ENCODE results near the gene FZR1. TPM values are rescaled to one million over a fixed set of nuclear protein-coding genes. Genes with fewer than 3 reads are reported as not detected.

Gene FZR1
- total RNA-seq, 2 experiments from 2014 or later, result 61.2 to 65.3 TPM

DNA sequence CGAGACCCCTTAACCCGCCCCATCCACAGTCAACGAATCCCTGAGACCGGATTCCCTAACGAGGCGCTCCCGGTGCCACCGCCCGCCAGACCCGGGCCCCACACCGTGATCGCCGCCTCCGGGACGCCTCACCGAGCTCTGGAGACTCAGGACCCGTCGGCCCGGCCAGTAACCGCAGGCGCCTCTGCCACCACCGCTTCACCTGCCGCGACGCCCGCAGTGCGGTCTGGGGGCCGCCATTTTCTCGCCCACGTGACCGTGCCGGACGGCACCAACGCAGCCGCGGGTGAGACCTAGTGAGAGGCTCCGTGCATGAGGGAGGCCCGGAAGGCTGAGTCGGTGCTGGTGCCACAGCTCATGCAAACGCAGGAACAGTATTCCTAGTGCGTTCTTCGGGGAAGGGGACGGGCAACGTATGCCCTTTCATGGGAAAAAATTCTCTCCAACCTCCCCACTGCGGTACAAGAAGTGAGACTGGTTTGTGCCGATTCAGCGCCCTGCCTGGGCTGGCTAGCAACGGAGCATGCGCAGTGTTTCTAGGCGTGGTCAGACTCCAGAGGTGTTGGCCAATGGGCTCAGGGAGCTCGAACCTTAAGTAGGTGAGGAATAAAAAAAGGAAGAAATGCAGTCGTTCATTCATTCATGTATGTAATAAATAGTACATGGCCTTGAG, 5.5 kb upstream of the FZR1 start, which contains the start of gene DOHH:
Gene DOHH, minus strand, starts transcription at position 246 of the 673 bp plus-strand sequence. CDS start 3,860 bp downstream, outside the sequence.
- intact Hi-C loops (cut with micrococcal nuclease; ENCODE audit: unreplicated experiment), result no loop called here
- ChIA-PET CTCF (ENCODE audit: unreplicated experiment) (no interaction called here), POLR2A (interaction anchor here (0.6 to 0.8 kb wide), 2 partner anchors 21 to 1164 kb away, joined by 3 to 4 read pairs; no protein-coding TSS in a partner anchor)
- Histone ChIP-seq H3K79me2 (ENCODE audit: insufficient read depth, low read depth, low read length) (peaks cover 20% of the 10 kb centered on the region), H3K4me1 (ENCODE audit: insufficient read depth, low read length, poor library complexity, severe bottlenecking) (peaks cover 28% of the 10 kb centered on the region), H3K9me2 (ENCODE audit: insufficient read depth, low read length) (no peaks in the 10 kb centered on the region), H3K4me2 (ENCODE audit: low read length) (peak within 1 kb of the TSS; percentile 89), H3K9me3 (ENCODE audit: low read length) (no peaks in the 10 kb centered on the region), H4K20me1 (ENCODE audit: insufficient read depth, low read length) (no peaks in the 10 kb centered on the region), H3K27ac (ENCODE audit: low read depth, low read length, poor library complexity, severe bottlenecking) (peak within 1 kb of the TSS; percentile 49), H3K36me3 (ENCODE audit: insufficient read depth, low read length) (peaks cover 19% of the 10 kb centered on the region), H3K4me3 (ENCODE audit: low read depth, low read length, poor library complexity, severe bottlenecking) (peak within 1 kb of the TSS; percentile 97), H2AFZ (ENCODE audit: low read length) (peak within 1 kb of the TSS; percentile 85; the same call in 1 of the 2 replicates)
- no TSS peak for BruUV-seq (replicated peaks)
- peak; percentile 98 for DNase-seq (ENCODE audit: low spot score)
- TF ChIP-seq, protein P1, sequence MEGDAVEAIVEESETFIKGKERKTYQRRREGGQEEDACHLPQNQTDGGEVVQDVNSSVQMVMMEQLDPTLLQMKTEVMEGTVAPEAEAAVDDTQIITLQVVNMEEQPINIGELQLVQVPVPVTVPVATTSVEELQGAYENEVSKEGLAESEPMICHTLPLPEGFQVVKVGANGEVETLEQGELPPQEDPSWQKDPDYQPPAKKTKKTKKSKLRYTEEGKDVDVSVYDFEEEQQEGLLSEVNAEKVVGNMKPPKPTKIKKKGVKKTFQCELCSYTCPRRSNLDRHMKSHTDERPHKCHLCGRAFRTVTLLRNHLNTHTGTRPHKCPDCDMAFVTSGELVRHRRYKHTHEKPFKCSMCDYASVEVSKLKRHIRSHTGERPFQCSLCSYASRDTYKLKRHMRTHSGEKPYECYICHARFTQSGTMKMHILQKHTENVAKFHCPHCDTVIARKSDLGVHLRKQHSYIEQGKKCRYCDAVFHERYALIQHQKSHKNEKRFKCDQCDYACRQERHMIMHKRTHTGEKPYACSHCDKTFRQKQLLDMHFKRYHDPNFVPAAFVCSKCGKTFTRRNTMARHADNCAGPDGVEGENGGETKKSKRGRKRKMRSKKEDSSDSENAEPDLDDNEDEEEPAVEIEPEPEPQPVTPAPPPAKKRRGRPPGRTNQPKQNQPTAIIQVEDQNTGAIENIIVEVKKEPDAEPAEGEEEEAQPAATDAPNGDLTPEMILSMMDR (conservative IDR thresholded peaks at IDR 0.05; ENCODE audit: low read length), result no peak
- TF ChIP-seq EZH2phosphoT487 (IDR thresholded peaks at IDR 0.05; ENCODE audit: borderline replicate concordance, low read depth, low read length), result no peak

DNA sequence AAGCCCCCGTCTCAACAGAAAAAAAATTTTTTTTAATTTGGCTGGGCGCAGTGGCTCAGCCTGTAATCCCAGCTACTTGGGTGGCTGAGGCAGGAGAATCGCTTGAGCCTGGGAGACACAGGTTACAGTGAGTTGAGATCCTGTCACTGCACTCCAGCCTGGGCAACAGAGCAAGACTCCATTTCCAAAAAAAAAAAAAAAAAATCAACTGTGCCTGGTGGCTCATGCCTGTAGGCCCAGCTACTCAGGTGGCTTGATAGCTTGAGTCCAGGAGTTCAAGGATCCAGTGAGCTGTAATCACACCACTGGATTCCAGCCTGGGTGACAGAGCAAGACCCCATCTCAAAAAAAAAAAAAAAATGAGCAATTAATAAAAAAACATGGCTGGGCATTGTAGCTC, 4.3 kb upstream of the FZR1 start:
- ChIA-PET CTCF (ENCODE audit: unreplicated experiment) (no interaction called here), POLR2A (interaction anchor here (0.7 kb wide), 1 partner anchor 1243 kb away, joined by 4 read pairs; no protein-coding TSS in a partner anchor)
- Histone ChIP-seq H3K27ac (ENCODE audit: low read depth, low read length, poor library complexity, severe bottlenecking) (no peak overlapping the region), H4K20me1 (ENCODE audit: insufficient read depth, low read length) (no peaks in the 10 kb centered on the region), H2AFZ (ENCODE audit: low read length) (no peak overlapping the region), H3K4me2 (ENCODE audit: low read length) (no peak overlapping the region), H3K4me3 (ENCODE audit: low read depth, low read length, poor library complexity, severe bottlenecking) (no peak overlapping the region), H3K9me3 (ENCODE audit: low read length) (no peaks in the 10 kb centered on the region), H3K36me3 (ENCODE audit: insufficient read depth, low read length) (peaks cover 7% of the 10 kb centered on the region), H3K4me1 (ENCODE audit: insufficient read depth, low read length, poor library complexity, severe bottlenecking) (peaks cover 28% of the 10 kb centered on the region), H3K9me2 (ENCODE audit: insufficient read depth, low read length) (no peaks in the 10 kb centered on the region), H3K79me2 (ENCODE audit: insufficient read depth, low read depth, low read length) (peaks cover 25% of the 10 kb centered on the region)
- no peak for DNase-seq (ENCODE audit: low spot score)
- no peak for TF ChIP-seq EZH2phosphoT487 (IDR thresholded peaks at IDR 0.05; ENCODE audit: borderline replicate concordance, low read depth, low read length)
- TF ChIP-seq, protein P1 (conservative IDR thresholded peaks at IDR 0.05; ENCODE audit: low read length), result no peak
- intact Hi-C loops (cut with micrococcal nuclease; ENCODE audit: unreplicated experiment), result no loop called here
- BruUV-seq (replicated peaks), result no TSS peak

DNA sequence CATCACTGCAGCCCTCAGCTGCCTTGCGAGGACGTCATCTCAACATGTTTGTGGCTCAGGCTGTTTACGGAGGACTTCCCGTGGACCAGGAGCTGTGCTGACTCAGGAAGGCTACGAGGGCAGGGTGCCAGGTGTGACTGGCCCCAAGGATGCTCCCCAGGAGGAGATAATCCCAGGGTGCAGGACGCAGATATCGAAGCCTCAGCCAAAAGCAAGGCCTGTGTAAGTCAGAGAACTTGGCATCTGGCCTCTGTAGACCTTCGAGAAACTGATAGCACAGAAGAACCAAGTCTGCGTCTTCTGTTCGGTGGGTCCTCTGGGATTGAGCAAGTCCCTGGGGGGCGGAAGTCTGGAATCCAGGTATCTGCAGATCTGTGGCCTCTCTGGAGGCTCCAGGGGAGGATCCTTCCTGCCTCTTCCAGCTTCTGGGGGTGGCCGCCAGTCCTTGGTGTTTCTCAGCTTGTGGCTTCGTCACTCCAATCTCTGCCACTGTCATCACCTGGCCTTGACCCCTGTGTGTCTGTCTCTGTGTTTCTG, 3.0 kb upstream of the FZR1 start:
- Histone ChIP-seq H3K9me2 (ENCODE audit: insufficient read depth, low read length) (no peaks in the 10 kb centered on the region), H2AFZ (ENCODE audit: low read length) (no peak overlapping the region), H4K20me1 (ENCODE audit: insufficient read depth, low read length) (0 out of 2 replicates have a peak, but pooled peaks cover 3% of the 10 kb centered on the region), H3K79me2 (ENCODE audit: insufficient read depth, low read depth, low read length) (peaks cover 37% of the 10 kb centered on the region), H3K36me3 (ENCODE audit: insufficient read depth, low read length) (no peaks in the 10 kb centered on the region), H3K4me3 (ENCODE audit: low read depth, low read length, poor library complexity, severe bottlenecking) (no peak overlapping the region), H3K4me1 (ENCODE audit: insufficient read depth, low read length, poor library complexity, severe bottlenecking) (peaks cover 37% of the 10 kb centered on the region), H3K4me2 (ENCODE audit: low read length) (no peak overlapping the region), H3K9me3 (ENCODE audit: low read length) (no peaks in the 10 kb centered on the region), H3K27ac (ENCODE audit: low read depth, low read length, poor library complexity, severe bottlenecking) (no peak overlapping the region)
- CTCF ChIA-PET (ENCODE audit: unreplicated experiment), result no interaction called here
- BruUV-seq (replicated peaks), result no TSS peak
- POLR2A ChIA-PET, result no interaction called here
- DNase-seq (ENCODE audit: low spot score), result no peak
- TF ChIP-seq EZH2phosphoT487 (IDR thresholded peaks at IDR 0.05; ENCODE audit: borderline replicate concordance, low read depth, low read length), result no peak
- TF ChIP-seq, protein P1 (conservative IDR thresholded peaks at IDR 0.05; ENCODE audit: low read length), result no peak
- intact Hi-C loops (cut with micrococcal nuclease; ENCODE audit: unreplicated experiment), result no loop called here

All from OCI-LY7 (cell line).